ENCODE data around the gene MTMR11.
"Not testable (repeated sequence)": the region's sequence is repeated elsewhere in the genome, so short reads cannot be mapped to it uniquely, and the experiment has no call there.

The MTMR11 gene

DNA sequence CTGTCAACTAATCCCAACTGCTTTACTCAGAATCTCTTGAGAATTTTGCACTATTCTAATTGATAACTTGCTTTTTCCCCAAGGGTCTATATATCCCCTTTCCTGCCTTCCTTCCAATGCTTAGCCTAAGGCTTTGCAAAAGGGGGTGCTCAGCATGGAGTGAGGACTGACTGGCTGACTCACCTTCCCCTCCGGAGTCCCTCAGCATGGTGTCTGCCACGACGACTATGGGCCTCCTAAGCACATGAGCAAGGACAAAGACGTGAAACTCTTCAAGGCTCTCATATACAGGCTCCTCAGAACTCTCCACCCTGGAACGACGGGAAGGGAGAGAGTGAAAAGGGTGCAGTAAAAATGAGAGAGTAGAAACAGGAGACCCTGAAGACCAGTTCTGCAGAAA lies 13.2 kb upstream of the MTMR11 start:
- TF ChIP-seq, protein P1, sequence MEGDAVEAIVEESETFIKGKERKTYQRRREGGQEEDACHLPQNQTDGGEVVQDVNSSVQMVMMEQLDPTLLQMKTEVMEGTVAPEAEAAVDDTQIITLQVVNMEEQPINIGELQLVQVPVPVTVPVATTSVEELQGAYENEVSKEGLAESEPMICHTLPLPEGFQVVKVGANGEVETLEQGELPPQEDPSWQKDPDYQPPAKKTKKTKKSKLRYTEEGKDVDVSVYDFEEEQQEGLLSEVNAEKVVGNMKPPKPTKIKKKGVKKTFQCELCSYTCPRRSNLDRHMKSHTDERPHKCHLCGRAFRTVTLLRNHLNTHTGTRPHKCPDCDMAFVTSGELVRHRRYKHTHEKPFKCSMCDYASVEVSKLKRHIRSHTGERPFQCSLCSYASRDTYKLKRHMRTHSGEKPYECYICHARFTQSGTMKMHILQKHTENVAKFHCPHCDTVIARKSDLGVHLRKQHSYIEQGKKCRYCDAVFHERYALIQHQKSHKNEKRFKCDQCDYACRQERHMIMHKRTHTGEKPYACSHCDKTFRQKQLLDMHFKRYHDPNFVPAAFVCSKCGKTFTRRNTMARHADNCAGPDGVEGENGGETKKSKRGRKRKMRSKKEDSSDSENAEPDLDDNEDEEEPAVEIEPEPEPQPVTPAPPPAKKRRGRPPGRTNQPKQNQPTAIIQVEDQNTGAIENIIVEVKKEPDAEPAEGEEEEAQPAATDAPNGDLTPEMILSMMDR (IDR thresholded peaks at IDR 0.05; ENCODE audit: insufficient read depth, low read depth, low read length, missing control alignments): no peak
- no peak for DNase-seq (ENCODE audit: low read depth)
- no peak overlapping the region for H3K4me3 ChIP-seq (ENCODE audit: low read length)

DNA sequence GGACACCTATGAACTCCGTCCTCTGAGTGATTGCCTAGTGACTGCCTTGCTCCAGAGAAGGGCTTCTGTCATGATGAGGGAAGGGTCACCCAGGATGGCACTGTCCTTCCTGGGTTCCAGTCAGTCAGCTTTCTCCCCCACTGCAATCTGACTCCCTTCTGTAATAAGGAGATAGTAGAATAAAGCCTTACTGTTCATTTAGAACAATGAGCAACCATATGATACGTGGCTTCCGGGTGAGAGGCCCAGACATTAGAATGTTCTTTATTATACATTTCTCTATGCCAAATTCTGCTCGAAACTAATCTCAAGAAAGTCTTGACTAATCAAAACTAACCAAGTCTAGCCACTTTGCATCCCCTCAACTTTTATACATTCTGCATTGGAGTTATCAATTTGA lies 8.5 kb upstream of the MTMR11 start:
- DNase-seq (ENCODE audit: low read depth): no peak
- no peak overlapping the region for H3K4me3 ChIP-seq (ENCODE audit: low read length)
- TF ChIP-seq, protein P1 (IDR thresholded peaks at IDR 0.05; ENCODE audit: insufficient read depth, low read depth, low read length, missing control alignments): no peak

DNA sequence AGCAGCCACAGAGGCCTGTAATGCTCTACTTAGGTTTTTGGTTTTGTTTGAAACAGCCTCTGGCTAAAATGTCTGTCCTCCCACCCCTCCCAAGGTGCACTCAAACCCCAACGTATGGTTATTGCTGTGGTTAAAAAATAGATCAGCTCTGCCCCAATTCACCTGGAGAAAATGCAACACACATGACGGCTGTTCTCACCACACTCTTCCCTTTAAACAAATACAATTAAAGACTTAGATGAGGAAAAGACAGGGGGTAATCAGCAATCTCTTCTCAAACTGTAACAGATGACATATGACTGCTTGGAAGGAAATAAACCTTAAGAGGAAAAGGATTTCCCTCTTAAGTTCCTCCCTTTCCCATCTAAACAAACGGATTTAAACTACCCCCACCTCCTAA lies 6.2 kb upstream of the MTMR11 start:
- H3K4me3 ChIP-seq (ENCODE audit: low read length): no peak overlapping the region
- TF ChIP-seq, protein P1 (IDR thresholded peaks at IDR 0.05; ENCODE audit: insufficient read depth, low read depth, low read length, missing control alignments): no peak
- no peak for DNase-seq (ENCODE audit: low read depth)

DNA sequence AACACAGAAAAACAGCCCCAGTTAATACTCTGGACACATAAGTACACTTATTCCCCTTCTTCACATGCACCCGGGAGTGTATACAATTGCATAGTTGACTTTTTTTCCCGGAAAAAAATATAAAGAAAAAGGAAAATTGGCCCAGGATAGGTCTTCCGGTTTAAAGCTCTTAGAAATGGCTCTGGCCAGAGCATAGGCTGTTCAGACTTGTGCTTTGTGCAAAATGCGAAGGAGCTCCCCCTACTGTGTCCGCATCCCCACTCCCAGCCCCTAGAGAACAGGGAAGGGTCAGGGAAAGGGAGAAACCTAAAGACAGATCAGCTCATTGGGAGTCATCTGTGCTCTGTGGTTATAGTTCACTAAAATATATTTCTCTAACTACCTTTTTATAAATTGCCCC lies 5.5 kb upstream of the MTMR11 start:
- peak; percentile 61 for DNase-seq (ENCODE audit: low read depth)
- no peak overlapping the region for H3K4me3 ChIP-seq (ENCODE audit: low read length)
- TF ChIP-seq, protein P1 (IDR thresholded peaks at IDR 0.05; ENCODE audit: insufficient read depth, low read depth, low read length, missing control alignments): peak; percentile 32

DNA sequence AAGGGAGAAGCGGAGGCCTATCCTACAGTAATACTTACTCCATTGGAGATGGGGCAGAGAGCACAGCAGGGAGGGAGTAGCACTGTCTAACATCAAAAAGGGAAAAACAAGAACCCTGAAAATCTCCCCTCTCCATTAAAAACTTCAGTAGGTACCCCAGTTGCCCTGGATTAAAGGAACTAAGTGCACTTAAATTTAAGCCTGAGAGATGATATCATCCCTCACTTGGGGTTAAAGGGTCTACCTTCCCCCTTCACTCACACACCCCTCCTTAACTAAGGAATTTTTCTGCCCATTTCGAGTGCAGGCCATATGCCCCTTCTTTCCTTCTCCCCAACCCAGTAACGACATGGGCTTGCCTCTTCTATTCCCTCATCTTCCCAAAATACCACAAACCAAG lies 3.7 kb upstream of the MTMR11 start:
- TF ChIP-seq, protein P1 (IDR thresholded peaks at IDR 0.05; ENCODE audit: insufficient read depth, low read depth, low read length, missing control alignments): no peak
- no peak overlapping the region for H3K4me3 ChIP-seq (ENCODE audit: low read length)
- no peak for DNase-seq (ENCODE audit: low read depth)

DNA sequence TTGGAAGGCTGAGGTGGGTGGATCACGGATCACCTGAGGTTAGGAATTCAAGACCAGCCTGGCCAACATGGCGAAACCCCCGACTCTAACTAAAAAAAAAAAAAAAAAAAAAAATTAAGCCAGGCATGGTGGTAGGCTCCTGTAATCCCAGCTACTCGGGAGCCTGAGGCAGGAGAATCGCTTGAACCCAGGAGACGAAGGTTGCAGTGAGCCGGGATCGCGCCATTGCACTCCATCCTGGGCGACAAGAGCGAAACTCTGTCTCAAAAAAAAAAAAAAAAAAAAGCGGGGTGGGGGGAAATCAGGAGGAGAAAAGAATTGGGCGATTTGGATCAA lies 2.0 kb upstream of the MTMR11 start:
- peak overlapping the region; percentile 28 for H3K4me3 ChIP-seq (ENCODE audit: low read length)
- not testable (repeated sequence) for DNase-seq (ENCODE audit: low read depth)

DNA sequence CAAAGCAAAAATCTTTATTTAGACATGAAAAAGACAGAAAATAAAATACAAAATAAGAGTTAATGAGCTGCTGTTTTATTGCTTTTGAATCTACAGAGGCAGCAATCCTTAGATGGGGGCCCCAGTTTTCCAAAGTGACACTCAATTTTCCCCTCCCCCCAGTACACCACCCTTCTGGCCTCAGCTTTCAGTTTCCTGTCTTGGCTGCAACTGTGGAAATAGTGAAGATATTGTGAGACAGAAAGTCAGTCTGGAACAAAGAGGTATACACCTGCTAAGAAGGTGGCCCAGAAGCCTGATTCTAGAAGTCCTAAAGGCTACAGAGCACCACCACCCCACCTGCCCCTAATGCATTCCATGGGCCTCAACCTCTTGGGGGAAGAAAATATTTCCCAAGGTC lies 1.1 kb upstream of the MTMR11 start:
- no peak overlapping the region for H3K4me3 ChIP-seq (ENCODE audit: low read length)
- no peak for DNase-seq (ENCODE audit: low read depth)
- TF ChIP-seq, protein P1 (IDR thresholded peaks at IDR 0.05; ENCODE audit: insufficient read depth, low read depth, low read length, missing control alignments): no peak
